Measurements from ENCODE around the gene ZNHIT2. TPM values are rescaled to one million over a fixed set of nuclear protein-coding genes. Genes with fewer than 3 reads are reported as not detected.
A peak's percentile ranks its signal among the peaks of the same experiment; 100 is the strongest.

The ZNHIT2 gene
- 8.9 TPM for polyA plus RNA-seq (2013, experiment 1 of 2)
- 8.5 TPM for polyA plus RNA-seq (2013, experiment 2 of 2)

GRCh38 chr11:65117206-65118096 lies at the start of gene ZNHIT2:
Gene ZNHIT2, minus strand, starts transcription at chr11:65117701. Its CDS starts 48 bp downstream, at chr11:65117653.
- Histone ChIP-seq H3K4me1 (ENCODE audit: insufficient read depth, low read length) (peaks cover 7% of the 10 kb centered on the region), H3K27me3 (ENCODE audit: insufficient read depth, low read length) (no peaks in the 10 kb centered on the region), H3K4me3 (ENCODE audit: low read length) (peak within 1 kb of the TSS; percentile 86), H3K36me3 (ENCODE audit: insufficient read depth, low read length) (peaks cover 48% of the 10 kb centered on the region), H3K27ac (ENCODE audit: low read depth, low read length) (peak within 1 kb of the TSS; percentile 94), H3K9ac (ENCODE audit: low read depth, low read length) (peak within 1 kb of the TSS; percentile 94), H3K9me3 (ENCODE audit: insufficient read depth, low read depth, low read length) (no peaks in the 10 kb centered on the region)
- under 1% methylated on average over 89 of the region's 89 CpGs for WGBS

GRCh38 chr11:65166893-65167292 lies 49.4 kb upstream of the ZNHIT2 start:
- Histone ChIP-seq H3K36me3 (ENCODE audit: insufficient read depth, low read length) (no peaks in the 10 kb centered on the region), H3K9me3 (ENCODE audit: insufficient read depth, low read depth, low read length) (no peaks in the 10 kb centered on the region), H3K27me3 (ENCODE audit: insufficient read depth, low read length) (no peaks in the 10 kb centered on the region), H3K9ac (ENCODE audit: low read depth, low read length) (no peak overlapping the region), H3K4me3 (ENCODE audit: low read length) (no peak overlapping the region), H3K4me1 (ENCODE audit: insufficient read depth, low read length) (peaks cover 5% of the 10 kb centered on the region; the same call in 1 of the 2 replicates), H3K27ac (ENCODE audit: low read depth, low read length) (no peak overlapping the region)
- WGBS: 92% methylated on average over 2 of the region's 3 CpGs

- 88% methylated on average over 30 of the region's 31 CpGs for WGBS
- Histone ChIP-seq H3K36me3 (ENCODE audit: insufficient read depth, low read length) (no peaks in the 10 kb centered on the region), H3K27ac (ENCODE audit: low read depth, low read length) (no peak overlapping the region), H3K27me3 (ENCODE audit: insufficient read depth, low read length) (no peaks in the 10 kb centered on the region), H3K4me3 (ENCODE audit: low read length) (no peak overlapping the region), H3K9ac (ENCODE audit: low read depth, low read length) (0 out of 2 replicates have a peak overlapping the region, but pooled peaks have one; percentile 26), H3K9me3 (ENCODE audit: insufficient read depth, low read depth, low read length) (no peaks in the 10 kb centered on the region), H3K4me1 (ENCODE audit: insufficient read depth, low read length) (peaks cover 5% of the 10 kb centered on the region; the same call in 1 of the 2 replicates)
Measured at GRCh38 chr11:65165410-65166317, 48.2 kb upstream of the ZNHIT2 start.

GRCh38 chr11:65163684-65164083 lies 46.2 kb upstream of the ZNHIT2 start:
- Histone ChIP-seq H3K4me3 (ENCODE audit: low read length) (no peak overlapping the region), H3K27me3 (ENCODE audit: insufficient read depth, low read length) (no peaks in the 10 kb centered on the region), H3K4me1 (ENCODE audit: insufficient read depth, low read length) (no peaks in the 10 kb centered on the region), H3K36me3 (ENCODE audit: insufficient read depth, low read length) (no peaks in the 10 kb centered on the region), H3K9me3 (ENCODE audit: insufficient read depth, low read depth, low read length) (no peaks in the 10 kb centered on the region), H3K27ac (ENCODE audit: low read depth, low read length) (no peak overlapping the region), H3K9ac (ENCODE audit: low read depth, low read length) (no peak overlapping the region)
- WGBS: 80% methylated on average over 2 of the region's 2 CpGs

- 79% methylated on average over 2 of the region's 3 CpGs for WGBS
- H3K27me3 ChIP-seq (ENCODE audit: insufficient read depth, low read length): no peaks in the 10 kb centered on the region
- no peaks in the 10 kb centered on the region for H3K4me1 ChIP-seq (ENCODE audit: insufficient read depth, low read length)
- H3K9ac ChIP-seq (ENCODE audit: low read depth, low read length): no peak overlapping the region
- no peaks in the 10 kb centered on the region for H3K36me3 ChIP-seq (ENCODE audit: insufficient read depth, low read length)
- H3K27ac ChIP-seq (ENCODE audit: low read depth, low read length): no peak overlapping the region
- no peak overlapping the region for H3K4me3 ChIP-seq (ENCODE audit: low read length)
- H3K9me3 ChIP-seq (ENCODE audit: insufficient read depth, low read depth, low read length): no peaks in the 10 kb centered on the region
Measured at GRCh38 chr11:65160643-65161042, 43.1 kb upstream of the ZNHIT2 start.

GRCh38 chr11:65159012-65159411 lies 41.5 kb upstream of the ZNHIT2 start:
- H3K4me1 ChIP-seq (ENCODE audit: insufficient read depth, low read length): no peaks in the 10 kb centered on the region
- H3K9me3 ChIP-seq (ENCODE audit: insufficient read depth, low read depth, low read length): no peaks in the 10 kb centered on the region
- no peaks in the 10 kb centered on the region for H3K36me3 ChIP-seq (ENCODE audit: insufficient read depth, low read length)
- no peak overlapping the region for H3K9ac ChIP-seq (ENCODE audit: low read depth, low read length)
- no peak overlapping the region for H3K4me3 ChIP-seq (ENCODE audit: low read length)
- H3K27me3 ChIP-seq (ENCODE audit: insufficient read depth, low read length): no peaks in the 10 kb centered on the region
- no peak overlapping the region for H3K27ac ChIP-seq (ENCODE audit: low read depth, low read length)
- 93% methylated on average over 3 of the region's 5 CpGs for WGBS

GRCh38 chr11:65157336-65157735 lies 39.8 kb upstream of the ZNHIT2 start:
- Histone ChIP-seq H3K9me3 (ENCODE audit: insufficient read depth, low read depth, low read length) (no peaks in the 10 kb centered on the region), H3K36me3 (ENCODE audit: insufficient read depth, low read length) (no peaks in the 10 kb centered on the region)
- WGBS: 86% methylated on average over 3 of the region's 3 CpGs

GRCh38 chr11:65156926-65157325 lies 39.4 kb upstream of the ZNHIT2 start:
- H3K4me3 ChIP-seq (ENCODE audit: low read length): no peak overlapping the region
- WGBS: 93% methylated on average over 3 of the region's 3 CpGs
- H3K4me1 ChIP-seq (ENCODE audit: insufficient read depth, low read length): no peaks in the 10 kb centered on the region
- no peaks in the 10 kb centered on the region for H3K27me3 ChIP-seq (ENCODE audit: insufficient read depth, low read length)
- H3K9me3 ChIP-seq (ENCODE audit: insufficient read depth, low read depth, low read length): no peaks in the 10 kb centered on the region
- no peak overlapping the region for H3K9ac ChIP-seq (ENCODE audit: low read depth, low read length)
- no peak overlapping the region for H3K27ac ChIP-seq (ENCODE audit: low read depth, low read length)
- no peaks in the 10 kb centered on the region for H3K36me3 ChIP-seq (ENCODE audit: insufficient read depth, low read length)

More at GRCh38 chr11:65157336-65157735, 39.8 kb upstream of the ZNHIT2 start:
- Histone ChIP-seq H3K9ac (ENCODE audit: low read depth, low read length) (no peak overlapping the region), H3K27ac (ENCODE audit: low read depth, low read length) (no peak overlapping the region), H3K4me1 (ENCODE audit: insufficient read depth, low read length) (no peaks in the 10 kb centered on the region), H3K27me3 (ENCODE audit: insufficient read depth, low read length) (no peaks in the 10 kb centered on the region), H3K4me3 (ENCODE audit: low read length) (no peak overlapping the region)

- H3K4me1 ChIP-seq (ENCODE audit: insufficient read depth, low read length): no peaks in the 10 kb centered on the region
- no peak overlapping the region for H3K4me3 ChIP-seq (ENCODE audit: low read length)
- no peaks in the 10 kb centered on the region for H3K36me3 ChIP-seq (ENCODE audit: insufficient read depth, low read length)
- 100% methylated on average over 3 of the region's 3 CpGs for WGBS
- no peaks in the 10 kb centered on the region for H3K9me3 ChIP-seq (ENCODE audit: insufficient read depth, low read depth, low read length)
- H3K9ac ChIP-seq (ENCODE audit: low read depth, low read length): no peak overlapping the region
- H3K27ac ChIP-seq (ENCODE audit: low read depth, low read length): no peak overlapping the region
- H3K27me3 ChIP-seq (ENCODE audit: insufficient read depth, low read length): no peaks in the 10 kb centered on the region
Measured at GRCh38 chr11:65156256-65156655, 38.8 kb upstream of the ZNHIT2 start.

- Histone ChIP-seq H3K9ac (ENCODE audit: low read depth, low read length) (no peak overlapping the region), H3K4me3 (ENCODE audit: low read length) (no peak overlapping the region), H3K4me1 (ENCODE audit: insufficient read depth, low read length) (no peaks in the 10 kb centered on the region), H3K9me3 (ENCODE audit: insufficient read depth, low read depth, low read length) (no peaks in the 10 kb centered on the region), H3K27me3 (ENCODE audit: insufficient read depth, low read length) (no peaks in the 10 kb centered on the region), H3K27ac (ENCODE audit: low read depth, low read length) (no peak overlapping the region), H3K36me3 (ENCODE audit: insufficient read depth, low read length) (no peaks in the 10 kb centered on the region)
- WGBS: 90% methylated on average over 2 of the region's 2 CpGs
Measured at GRCh38 chr11:65152122-65152521, 34.6 kb upstream of the ZNHIT2 start.

Measured in HUES64 (cell line).